Nasal cavity respiratory epithelium epithelial cell of viscerocranial mucosa (primary cell): ENCODE data around the gene UTS2. TPM values are rescaled to one million over a fixed set of nuclear protein-coding genes. Genes with fewer than 3 reads are reported as not detected.

ENCODE experiments used
- total RNA-seq: library from RNA; depleted of rRNA; stranded (reverse); fragments of >200 nt; gene quantifications from 2 replicates; pipeline ENCODE4 v1.2.3, GENCODE V29; 2014

UTS2 gene, protein sequence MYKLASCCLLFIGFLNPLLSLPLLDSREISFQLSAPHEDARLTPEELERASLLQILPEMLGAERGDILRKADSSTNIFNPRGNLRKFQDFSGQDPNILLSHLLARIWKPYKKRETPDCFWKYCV
- total RNA-seq, result 0.21 TPM in 1 of 2 replicates, not detected in the other

DNA sequence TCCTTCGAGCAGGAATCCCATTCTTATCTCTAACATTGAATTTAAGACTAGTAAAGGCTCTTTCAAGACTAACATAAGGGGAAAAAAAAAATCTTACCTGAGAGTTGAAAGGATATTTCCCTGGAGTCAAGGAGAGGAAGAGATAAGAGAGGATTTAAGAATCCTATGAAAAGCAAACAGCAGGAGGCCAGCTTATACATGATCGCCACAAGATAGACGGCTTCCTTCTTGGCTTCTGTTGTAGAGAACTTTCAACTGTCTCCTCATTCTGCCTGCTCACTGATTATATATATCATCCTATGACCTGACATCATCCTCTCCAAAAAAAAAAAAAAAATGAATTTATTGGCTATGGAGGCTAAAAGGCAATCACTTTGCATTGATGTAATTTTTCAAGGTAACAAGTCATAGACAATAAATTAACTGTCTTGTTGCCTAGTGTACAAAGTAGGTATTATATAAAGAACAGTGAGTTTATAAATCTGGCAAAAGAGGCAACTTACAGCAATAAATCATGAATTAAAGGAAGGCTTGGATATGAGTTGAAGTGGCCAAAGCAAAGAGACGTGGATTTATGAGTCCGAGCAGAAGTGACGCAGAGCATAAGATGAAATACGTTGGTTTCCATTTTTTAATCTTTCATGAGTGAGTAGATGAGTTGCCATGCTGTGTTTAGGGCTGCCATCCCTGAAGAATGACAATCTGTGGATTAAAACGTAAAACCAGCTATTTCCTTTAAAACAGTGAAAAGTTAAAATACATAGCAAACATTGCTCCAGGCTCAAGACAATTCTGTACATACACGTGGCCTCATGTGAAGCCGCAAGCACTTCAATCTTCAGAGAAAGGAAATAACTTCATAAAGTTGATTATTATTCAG lies at the start of gene UTS2:
Gene UTS2, minus strand, starts transcription at position 262 of the 880 bp plus-strand sequence. Its CDS starts 62 bp downstream, at position 200.

Other genes starting within 250 kb of the UTS2 start
- gene VAMP3, start 81.8 kb downstream of the UTS2 start, total RNA-seq, result 51.9 and 92.3 TPM in 2 replicates
- gene PER3, start 68.8 kb downstream of the UTS2 start, total RNA-seq, result 6.5 and 7.7 TPM in 2 replicates
- gene TNFRSF9, start 87.8 kb upstream of the UTS2 start, total RNA-seq, result 0.64 and 2.7 TPM in 2 replicates
- gene PARK7, start 108.6 kb upstream of the UTS2 start, total RNA-seq, result 189 and 241 TPM in 2 replicates
- gene ERRFI1, start 173.2 kb upstream of the UTS2 start, total RNA-seq, result 266 and 296 TPM in 2 replicates